Measurements from ENCODE around the gene RBFOX1.

- TF ChIP-seq CTCF (IDR thresholded peaks at IDR 0.05; ENCODE audit: low read length) (no peak), EZH2 (IDR thresholded peaks at IDR 0.05; ENCODE audit: borderline replicate concordance, low read length) (no peak)
Measured at GRCh38 chr16:7314163-7314562, 18.5 kb upstream of the RBFOX1 start.

Data from OCI-LY1 (cell line).